ENCODE results near the gene MAP3K6.
A peak's percentile ranks its signal among the peaks of the same experiment; 100 is the strongest.
"Not testable (repeated sequence)": the region's sequence is repeated elsewhere in the genome, so short reads cannot be mapped to it uniquely, and the experiment has no call there.

MAP3K6 gene

GRCh38 chr1:27395441-27396195 lies 28.9 kb upstream of the MAP3K6 start:
- DNase-seq: peak; percentile 40

GRCh38 chr1:27394925-27395324 lies 28.2 kb upstream of the MAP3K6 start:
- no peak for DNase-seq

- no peak for DNase-seq
These were observed 27.5 kb upstream of the MAP3K6 start for GRCh38 chr1:27394282-27394658.

GRCh38 chr1:27393641-27394281 lies 27.0 kb upstream of the MAP3K6 start:
- no peak for DNase-seq

GRCh38 chr1:27392778-27393635 lies 26.2 kb upstream of the MAP3K6 start:
- no peak for DNase-seq

- peak; percentile 90 for DNase-seq
These were observed 25.5 kb upstream of the MAP3K6 start, which contains the start of gene GPR3 for GRCh38 chr1:27392096-27392777. GPR3 (plus strand) TSS chr1:27392622; CDS start chr1:27393799, 1,177 bp downstream.

GRCh38 chr1:27391511-27392095 lies 24.8 kb upstream of the MAP3K6 start:
- DNase-seq: no peak

- no peak for DNase-seq
These were observed 21.7 kb upstream of the MAP3K6 start for GRCh38 chr1:27388337-27389005.

- not testable (repeated sequence) for DNase-seq
These were observed 18.0 kb upstream of the MAP3K6 start for GRCh38 chr1:27384797-27385196.

- no peak for DNase-seq
These were observed 16.9 kb upstream of the MAP3K6 start for GRCh38 chr1:27383661-27384060.

- DNase-seq: peak; percentile 24
These were observed 16.4 kb upstream of the MAP3K6 start, which contains the start of gene CD164L2 for GRCh38 chr1:27383039-27383605. CD164L2 (minus strand) TSS chr1:27383333; CDS start chr1:27383239, 94 bp downstream.

- no peak for DNase-seq
These were observed 15.4 kb upstream of the MAP3K6 start for GRCh38 chr1:27381969-27382762.

GRCh38 chr1:27380766-27381733 lies 14.3 kb upstream of the MAP3K6 start:
- no peak for DNase-seq

GRCh38 chr1:27380224-27380623 lies 13.5 kb upstream of the MAP3K6 start:
- DNase-seq: no peak

- DNase-seq: no peak
These were observed 12.9 kb upstream of the MAP3K6 start for GRCh38 chr1:27379564-27380122.

GRCh38 chr1:27377760-27378495 lies 11.2 kb upstream of the MAP3K6 start:
- no peak for DNase-seq

GRCh38 chr1:27374362-27375086 lies 7.8 kb upstream of the MAP3K6 start, which contains the start of gene FCN3:
FCN3 (minus strand) TSS chr1:27374824; CDS start chr1:27374818, 6 bp downstream.
- DNase-seq: no peak

All from activated gamma-delta T cell (primary cell).